GM12873 (cell line): Measurements from ENCODE around the gene SAP30L.

Experiments used
- TF ChIP-seq, protein P1 (sequence below): IDR thresholded peaks from 2 replicates; pipeline ENCODE4 v1.5.1; 2012; ENCODE audit warnings: low read depth, mild to moderate bottlenecking, moderate library complexity, low read length, control low read depth; ENCODE audit not compliant: insufficient read depth; ENCODE audit errors: missing control alignments

Gene SAP30L

DNA sequence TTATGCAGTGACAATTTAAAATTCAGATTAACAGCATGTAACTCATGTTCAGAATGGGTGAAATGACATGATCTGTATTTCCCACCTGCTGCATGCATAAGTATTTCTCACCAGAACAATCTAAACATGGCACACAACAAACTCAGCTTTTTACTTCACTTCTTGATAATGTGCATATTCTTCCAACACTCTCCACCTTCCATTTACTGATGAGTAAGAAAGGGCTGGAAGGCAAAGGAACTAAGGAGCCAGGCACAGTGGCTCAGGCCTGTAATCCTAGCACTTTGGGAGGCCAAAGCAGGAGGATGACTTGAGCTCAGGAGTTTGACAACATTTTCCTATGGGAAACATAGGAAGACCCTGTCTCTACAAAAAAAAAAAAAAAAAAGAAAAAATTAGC is 35.8 kb upstream of the SAP30L start:
- TF ChIP-seq, protein P1, sequence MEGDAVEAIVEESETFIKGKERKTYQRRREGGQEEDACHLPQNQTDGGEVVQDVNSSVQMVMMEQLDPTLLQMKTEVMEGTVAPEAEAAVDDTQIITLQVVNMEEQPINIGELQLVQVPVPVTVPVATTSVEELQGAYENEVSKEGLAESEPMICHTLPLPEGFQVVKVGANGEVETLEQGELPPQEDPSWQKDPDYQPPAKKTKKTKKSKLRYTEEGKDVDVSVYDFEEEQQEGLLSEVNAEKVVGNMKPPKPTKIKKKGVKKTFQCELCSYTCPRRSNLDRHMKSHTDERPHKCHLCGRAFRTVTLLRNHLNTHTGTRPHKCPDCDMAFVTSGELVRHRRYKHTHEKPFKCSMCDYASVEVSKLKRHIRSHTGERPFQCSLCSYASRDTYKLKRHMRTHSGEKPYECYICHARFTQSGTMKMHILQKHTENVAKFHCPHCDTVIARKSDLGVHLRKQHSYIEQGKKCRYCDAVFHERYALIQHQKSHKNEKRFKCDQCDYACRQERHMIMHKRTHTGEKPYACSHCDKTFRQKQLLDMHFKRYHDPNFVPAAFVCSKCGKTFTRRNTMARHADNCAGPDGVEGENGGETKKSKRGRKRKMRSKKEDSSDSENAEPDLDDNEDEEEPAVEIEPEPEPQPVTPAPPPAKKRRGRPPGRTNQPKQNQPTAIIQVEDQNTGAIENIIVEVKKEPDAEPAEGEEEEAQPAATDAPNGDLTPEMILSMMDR = no peak

DNA sequence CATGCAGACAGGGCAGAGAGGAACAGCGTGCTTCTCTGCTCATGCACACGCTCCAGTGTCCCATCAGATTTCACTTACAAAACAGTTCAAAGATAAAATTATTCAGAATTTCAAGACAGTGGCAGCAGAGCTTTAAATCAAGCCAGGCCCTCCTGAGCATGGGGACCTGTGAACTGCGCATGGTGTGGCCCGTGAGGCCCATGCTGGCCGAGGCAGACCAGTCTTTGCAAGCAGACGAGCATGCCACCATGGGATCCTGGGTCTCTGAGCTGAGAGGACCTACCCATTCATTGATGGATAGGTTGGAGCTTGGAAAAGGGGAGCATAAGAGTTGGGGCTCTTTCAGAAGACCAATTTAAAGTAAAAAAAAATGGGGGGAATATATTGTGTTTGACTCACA is 35.0 kb upstream of the SAP30L start:
- TF ChIP-seq, protein P1 = no peak

DNA sequence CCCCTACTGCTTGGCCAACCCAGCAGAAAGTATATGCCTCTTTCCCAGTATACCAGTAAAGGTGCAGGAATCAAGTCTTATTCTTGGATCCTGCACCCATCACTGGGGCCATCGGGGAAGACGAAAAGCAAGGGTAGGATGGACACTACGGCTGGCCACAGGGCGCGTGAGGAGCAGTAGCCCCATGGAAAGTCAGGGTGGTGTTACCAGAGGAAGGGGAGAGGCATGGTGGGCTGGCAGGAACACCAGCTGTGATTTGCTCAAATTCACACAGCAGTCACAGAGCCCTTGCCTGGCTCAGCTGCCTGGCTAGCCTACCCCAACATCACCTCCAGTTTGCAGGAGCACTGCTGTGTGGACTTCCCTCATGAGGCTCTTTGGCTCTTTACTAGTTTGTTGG is 34.5 kb upstream of the SAP30L start:
- TF ChIP-seq, protein P1 = no peak

DNA sequence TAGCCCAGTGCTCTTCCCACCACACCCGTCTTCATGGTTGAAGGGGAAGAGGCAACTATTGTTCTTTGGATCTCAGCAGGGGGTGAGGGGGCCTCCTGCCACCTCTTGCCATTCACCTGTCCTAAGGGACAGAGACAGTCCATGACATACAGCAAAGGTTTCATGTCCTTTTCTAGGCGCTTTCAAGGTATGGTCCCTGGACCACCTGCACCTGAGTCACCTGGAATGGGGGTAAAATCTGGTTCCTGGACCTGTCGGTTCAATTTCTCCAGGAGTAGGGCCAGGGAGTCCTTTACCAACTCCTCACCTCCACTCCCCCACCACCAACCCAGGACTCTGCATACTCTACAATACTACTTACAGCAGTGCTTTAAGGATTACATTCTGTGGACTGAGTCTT is 33.5 kb upstream of the SAP30L start:
- TF ChIP-seq, protein P1 = no peak

DNA sequence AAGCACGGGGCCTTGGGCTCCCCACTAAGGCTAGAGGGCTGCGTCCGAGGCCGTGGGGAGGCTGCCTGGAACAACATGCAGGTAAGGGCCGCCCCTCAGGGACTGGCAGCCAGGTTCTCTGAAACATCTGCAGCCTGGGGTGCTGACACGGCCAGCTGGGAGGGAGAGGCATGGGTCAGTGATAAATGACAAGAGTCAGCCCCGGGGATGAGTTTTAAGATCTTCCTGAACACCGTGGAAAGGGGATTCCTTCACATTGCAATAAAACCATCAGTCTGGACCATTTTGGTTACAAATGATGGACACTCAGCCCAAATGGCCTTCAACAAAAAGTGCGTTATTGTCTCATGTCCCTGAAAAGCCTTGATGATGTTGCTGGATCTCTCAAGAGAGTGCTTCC is 32.9 kb upstream of the SAP30L start:
- TF ChIP-seq, protein P1 = no peak

DNA sequence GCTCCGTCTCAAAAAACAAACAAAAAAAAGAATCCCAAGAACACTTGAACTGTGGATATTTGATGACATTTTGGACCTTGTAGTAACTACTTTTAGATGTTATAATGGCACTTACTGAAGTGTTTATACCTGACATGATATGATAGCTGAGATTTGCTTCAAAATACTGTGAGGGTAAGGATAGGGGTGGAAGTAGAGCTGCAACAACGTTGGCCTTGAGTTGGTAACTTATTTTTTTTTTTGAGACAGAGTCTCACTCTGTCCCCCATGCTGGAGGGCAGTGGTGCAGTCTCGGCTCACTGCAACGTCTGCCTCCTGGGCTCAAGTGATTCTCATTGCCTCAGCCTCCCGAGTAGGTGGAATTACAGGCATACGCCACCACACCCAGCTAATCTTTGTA is 30.7 kb upstream of the SAP30L start:
- TF ChIP-seq, protein P1 = no peak

DNA sequence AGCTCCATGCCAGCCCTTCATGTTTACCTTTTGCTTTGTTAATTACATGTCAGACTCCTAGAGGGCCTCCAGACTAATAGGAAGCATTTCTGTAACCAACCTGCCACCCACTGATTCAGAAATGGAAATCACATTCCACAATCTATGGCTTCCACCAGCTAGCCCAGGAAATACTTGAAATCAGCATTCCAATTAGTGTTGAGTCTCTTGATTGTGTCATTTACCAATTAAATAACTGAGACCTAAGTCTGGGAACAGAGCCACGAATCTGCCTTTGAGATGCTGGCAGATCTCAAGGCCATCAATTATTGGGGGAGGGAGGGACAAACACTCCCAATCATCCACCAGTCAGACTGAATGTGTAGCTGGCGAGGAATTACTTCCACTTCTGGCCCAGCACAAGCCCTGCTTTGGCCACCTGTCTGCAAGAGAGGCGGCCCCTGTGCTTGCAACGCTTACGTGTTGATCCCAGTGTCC is 27.4 kb upstream of the SAP30L start:
- TF ChIP-seq, protein P1 = no peak
